ENCODE results near the gene ARHGAP6.

Gene ARHGAP6

DNA sequence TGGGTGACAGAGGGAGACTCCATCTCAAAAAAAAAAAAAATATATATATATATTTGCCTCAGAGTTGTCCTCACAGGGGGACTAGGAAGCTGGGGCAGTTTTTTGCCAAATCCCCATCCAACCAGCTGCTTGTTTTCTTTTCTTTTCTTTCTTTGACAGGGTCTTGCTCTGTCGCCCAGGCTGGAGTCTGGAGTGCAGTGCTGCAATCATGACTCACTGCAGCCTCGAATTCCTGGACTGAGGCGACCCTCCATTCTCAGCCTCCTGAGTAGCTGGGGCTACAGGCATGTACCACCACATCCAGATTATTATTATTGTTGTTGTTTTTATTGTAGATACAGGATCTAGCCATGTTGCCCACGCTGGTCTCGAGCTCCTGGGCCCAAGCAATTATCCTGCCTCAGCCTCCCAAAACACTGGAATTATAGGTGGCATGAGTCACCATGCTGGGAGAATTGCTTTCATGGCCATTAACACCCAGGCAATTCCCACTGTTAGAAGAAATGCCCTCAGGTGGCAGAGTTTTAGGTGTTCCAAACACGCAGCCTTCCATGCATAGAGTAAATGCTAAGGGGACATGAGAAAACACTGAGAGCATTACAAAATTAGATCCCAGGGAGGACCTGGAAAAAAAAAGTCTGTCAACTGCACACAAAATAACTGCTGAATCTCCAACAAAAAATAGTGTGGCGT, 98.0 kb downstream of the ARHGAP6 start:
- DNase-seq (ENCODE audit: low spot score): no peak

DNA sequence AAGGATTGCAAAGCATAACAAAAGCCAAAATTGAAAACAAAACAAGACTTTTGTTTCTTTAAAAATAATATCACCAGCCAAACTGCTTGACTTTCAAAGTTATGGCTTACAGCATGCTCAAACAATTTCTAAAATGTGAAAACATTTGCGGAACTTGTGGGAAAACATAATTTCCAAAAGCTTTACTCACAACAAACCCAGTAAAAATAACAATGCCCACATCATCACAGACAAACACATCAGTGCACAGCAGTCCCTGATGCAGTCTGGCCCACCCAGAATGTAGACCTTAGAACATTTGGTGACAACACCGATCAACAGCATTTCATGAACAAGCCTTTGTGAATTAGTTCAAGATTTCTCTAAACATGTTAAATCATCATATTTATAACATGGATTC, 98.9 kb downstream of the ARHGAP6 start:
- DNase-seq (ENCODE audit: low spot score): no peak

DNA sequence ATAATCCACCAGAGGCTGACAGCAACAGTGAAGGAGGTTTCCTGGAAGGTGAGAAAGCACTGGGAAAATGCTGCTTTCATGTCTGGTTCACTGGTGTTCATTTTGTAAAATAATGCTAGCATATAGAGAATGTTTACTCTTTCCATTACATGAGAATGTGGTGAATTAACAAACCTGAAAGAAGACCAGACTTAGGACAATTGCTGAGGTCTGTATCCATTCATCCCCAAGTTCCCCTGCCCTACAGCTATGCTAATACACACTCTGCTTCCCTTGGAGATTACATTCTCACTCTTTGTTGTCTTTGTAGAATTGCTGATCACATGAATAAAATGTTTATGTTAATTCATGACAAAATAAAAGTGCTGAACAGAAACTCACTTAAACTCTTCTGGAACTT, 99.5 kb downstream of the ARHGAP6 start:
- DNase-seq (ENCODE audit: low spot score): no peak

DNA sequence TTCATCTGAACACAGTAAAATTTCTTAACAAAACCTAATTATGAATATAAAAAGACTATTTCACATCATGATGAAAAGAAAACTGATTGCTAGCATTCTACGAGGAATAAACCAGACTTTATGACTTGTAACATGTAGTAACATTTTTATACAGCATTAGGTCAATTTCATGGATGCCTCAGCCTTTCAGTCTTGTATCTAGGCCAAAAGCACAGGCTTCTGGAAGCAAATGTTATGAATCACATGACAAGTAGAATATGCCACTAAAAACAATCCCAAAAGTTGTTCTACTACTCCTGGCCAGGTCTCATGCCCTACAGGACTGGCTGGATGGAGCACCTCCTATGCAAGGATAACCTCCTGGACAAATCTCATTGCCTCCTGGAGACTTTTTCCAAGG, 101.2 kb downstream of the ARHGAP6 start:
- DNase-seq (ENCODE audit: low spot score): no peak

DNA sequence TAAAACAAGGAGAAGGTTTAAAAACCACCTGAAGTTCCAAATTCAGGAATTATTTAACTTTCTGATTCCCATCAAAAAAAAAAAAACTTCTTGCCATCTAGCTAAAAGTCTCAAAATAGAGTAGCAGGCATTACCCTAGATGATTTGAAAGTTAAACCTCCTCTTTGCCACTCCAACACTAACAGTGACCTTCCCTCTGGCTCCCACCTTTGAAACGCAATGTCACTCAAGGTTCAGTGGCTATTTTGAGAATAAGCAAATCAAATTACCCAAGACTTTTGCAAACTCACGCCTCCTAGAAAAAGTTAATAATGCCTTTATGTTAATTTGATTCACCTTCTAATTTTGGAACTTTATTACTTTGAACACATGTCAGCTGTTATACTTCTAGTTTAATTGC, 103.2 kb downstream of the ARHGAP6 start:
- no peak for DNase-seq (ENCODE audit: low spot score)

DNA sequence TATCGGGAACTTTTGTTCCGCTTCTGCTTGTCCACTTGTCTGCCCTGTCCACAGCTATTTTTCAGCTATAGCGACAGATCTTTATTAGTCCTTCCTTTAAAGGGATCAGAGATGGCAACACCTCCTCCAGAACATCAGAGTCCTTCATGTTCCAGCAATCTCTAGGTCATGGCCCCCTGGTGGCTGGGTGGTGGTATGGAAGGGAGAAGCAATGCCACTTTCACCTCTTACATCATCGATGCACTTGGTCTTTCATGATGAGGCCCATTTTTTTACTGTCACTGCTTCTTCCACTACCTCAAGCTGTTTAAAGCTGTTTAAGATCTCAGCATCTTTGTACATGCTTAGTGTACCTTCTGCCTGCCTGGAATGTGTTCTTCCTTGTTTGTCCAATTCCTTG, 106.7 kb downstream of the ARHGAP6 start:
- peak; percentile 23 for DNase-seq (ENCODE audit: low spot score)

- peak; percentile 58 for DNase-seq (ENCODE audit: low spot score)
These were observed 108.6 kb downstream of the ARHGAP6 start for GRCh38 chrX:11557120-11557519.

DNA sequence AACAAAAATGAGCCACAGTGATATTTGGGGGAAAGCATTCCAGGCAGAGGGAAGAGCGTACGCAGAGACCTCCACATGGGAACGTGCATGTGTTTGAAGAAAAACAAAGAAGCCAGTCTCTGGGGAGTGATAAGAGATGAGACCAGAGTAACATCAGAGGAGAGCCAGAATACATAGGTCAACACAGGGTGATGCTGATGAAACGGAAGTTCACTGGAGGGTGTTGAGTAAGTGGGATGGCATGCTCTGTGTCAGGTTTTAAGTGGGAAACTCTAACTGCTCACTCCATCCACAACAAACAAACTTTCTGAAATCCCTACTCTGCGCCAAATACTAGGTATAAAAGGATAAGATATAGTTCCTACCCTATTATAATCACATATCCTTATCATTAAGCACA, 110.0 kb downstream of the ARHGAP6 start:
- DNase-seq (ENCODE audit: low spot score): no peak

DNA sequence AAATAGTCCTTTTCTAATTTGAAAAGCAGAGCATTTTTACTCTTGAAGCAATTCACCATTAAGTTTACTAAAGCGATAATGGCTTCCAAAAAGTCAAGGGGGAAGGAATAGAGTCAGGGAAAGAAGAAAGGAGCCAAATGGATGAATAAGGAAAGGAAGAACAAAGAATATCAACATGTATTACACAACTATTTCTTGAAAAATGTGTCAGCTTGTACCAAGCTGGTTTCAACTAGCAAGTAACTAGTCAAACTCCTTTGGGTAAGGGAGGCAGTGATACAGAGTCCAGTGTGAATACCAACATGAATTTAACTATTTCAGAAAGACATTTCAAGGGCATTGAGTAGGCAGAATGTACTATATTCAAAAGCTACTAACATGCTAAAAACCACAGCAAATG, 112.1 kb downstream of the ARHGAP6 start:
- no peak for DNase-seq (ENCODE audit: low spot score)

- DNase-seq (ENCODE audit: low spot score): no peak
These were observed 114.6 kb downstream of the ARHGAP6 start for GRCh38 chrX:11551151-11551550.

GRCh38 chrX:11546917-11547316, 118.8 kb downstream of the ARHGAP6 start:
- DNase-seq (ENCODE audit: low spot score): no peak

DNA sequence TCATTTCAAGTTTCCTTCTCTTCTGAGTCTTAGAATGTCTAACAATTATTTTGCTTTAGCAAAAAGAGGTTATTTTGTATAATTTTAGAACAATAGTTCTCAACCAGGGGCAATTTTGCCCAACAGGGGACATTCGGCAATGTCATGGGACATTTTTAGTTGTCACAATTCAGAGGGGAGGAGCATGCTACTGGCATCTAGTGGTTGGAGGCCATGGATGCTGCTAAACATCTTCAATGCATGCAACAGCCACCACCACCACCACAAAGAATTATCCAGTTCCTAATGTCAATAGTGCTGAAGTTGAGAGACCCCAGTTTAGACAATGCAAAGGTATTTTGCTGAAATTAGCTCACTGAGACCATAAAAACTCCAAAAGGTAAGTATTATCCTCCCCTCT, 122.5 kb downstream of the ARHGAP6 start:
- DNase-seq (ENCODE audit: low spot score): no peak

- DNase-seq (ENCODE audit: low spot score): no peak
These were observed 124.2 kb downstream of the ARHGAP6 start for GRCh38 chrX:11541510-11541909.

DNA sequence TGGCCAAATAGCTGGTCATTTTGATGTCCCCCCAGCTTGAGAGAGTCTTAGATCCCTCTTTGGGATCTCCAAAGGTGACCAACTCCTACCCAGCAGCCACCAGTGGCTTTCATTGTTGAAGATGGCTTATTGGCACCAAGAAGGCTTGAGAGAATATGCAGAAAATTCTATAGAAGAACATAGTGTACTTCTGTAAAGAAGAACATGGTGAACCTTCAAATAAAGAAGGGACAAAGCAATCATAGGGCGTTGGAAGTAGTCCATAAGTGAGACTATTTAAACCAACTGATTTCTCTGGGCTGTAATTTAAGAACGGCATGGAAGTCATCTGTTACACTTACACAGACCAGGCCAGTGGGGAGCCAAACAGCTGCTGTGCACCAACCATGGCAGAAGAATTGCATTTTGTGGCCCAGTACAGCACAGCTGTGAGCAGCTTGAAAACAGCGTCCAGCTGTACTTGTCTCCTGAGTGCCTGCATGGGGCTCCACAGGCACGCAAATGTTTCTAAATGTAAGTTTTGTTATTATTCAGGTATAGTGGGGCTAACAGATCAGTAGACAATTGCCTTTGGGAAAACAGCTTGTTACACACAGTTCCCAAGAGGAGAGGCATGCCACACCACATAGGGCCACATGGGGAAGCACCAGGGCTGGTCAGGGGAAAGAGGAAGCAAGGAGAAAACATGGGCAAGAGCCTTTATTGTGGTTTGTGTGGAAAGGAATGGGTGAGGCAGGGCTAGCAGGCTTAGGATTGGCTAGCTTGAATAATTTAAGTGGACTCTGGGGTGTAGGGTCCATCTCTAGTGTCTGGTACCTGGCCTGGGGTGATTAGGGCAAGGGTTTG, 125.0 kb downstream of the ARHGAP6 start:
- DNase-seq (ENCODE audit: low spot score): no peak

- no peak for DNase-seq (ENCODE audit: low spot score)
These were observed 128.6 kb downstream of the ARHGAP6 start for GRCh38 chrX:11537141-11537540.

DNA sequence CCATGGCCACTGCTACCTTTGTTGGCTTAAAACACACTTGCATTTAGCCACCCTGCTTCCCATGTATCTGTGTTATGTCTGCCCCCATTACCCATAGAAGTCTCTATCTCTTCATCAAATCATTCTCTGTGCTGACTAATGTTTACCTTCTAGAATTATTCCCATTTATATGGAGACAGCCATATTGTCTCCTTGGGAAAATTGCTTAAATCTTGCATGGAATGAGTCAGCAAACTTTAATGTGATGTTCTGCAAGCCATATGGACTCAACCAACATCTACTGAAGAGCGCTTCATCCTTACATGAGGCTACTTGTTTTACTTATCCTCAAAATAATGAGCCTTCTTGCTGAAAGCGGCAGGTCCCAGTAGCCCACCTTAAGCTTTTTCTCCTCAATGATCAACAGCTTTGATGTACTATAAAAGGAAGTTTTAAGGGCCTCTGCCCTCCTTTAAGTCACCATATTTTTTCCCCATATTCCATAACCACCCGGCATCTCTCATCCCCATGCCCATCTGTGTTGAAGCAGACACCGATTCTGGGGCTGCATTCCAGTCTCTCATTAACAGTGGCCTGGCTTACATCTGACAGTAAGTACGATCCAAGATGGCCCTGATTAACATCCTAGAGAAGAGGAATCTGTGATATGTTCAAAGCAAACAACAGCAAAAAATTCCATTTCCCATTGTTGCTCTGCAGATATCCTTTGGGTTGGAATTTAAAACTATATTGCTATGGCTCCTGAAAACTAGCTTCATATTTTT, 130.4 kb downstream of the ARHGAP6 start:
- DNase-seq (ENCODE audit: low spot score): no peak

DNA sequence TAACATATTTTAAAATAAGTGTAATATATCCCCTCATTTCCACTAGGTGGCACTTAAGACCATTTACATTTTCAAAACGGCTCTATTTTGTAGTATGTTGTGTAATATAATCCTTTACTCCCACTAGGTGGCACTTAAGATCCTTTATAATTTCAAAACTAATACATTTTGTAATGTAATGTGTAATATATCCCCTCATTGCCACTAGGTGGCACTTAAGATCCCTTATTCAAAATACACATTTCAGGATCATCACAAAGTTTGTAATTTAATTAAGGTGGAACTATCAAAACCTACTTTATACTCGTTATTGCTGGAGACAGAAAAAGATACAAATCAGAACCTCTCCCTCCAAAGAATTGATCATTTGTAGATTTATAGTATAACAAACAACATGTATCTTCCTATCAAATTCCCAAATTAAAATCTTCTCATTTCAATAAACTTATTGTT, 132.5 kb downstream of the ARHGAP6 start:
- DNase-seq (ENCODE audit: low spot score): peak; percentile 55

DNA sequence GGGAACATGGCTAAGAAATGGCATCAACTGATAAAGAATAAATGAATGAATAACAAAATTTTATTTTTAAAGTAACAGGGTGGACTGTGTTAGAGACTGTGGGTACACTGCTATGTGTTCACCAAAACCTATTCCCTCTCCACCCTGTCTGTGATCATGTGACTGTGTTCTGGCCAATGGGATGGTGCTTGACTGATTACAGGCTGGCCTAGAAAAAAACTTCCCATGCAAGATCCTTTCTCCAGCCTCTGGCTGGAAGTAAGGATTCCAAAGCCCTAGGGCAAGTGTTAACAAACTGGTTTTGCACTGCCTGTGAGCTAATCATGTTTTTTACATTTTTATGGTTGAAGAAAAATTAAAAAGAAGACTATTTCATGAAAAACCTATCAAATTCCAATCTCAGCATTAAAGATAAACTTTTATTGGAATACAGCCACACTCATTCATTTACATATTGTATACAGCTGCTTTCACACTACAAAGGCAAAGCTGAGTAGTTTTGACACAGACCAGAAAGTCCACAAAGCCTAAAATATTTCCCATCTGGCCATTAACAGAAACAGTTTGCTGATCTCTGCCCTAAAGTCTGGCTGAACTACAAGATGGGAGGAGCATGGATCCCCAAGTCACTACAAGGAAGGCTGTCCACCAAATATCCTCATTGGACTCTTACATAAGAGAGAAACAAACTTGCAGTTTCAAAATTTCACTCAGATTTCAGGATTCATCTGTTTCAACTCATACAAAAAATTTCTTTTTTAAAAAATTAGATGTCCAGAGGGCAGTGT, 133.2 kb downstream of the ARHGAP6 start:
- no peak for DNase-seq (ENCODE audit: low spot score)

DNA sequence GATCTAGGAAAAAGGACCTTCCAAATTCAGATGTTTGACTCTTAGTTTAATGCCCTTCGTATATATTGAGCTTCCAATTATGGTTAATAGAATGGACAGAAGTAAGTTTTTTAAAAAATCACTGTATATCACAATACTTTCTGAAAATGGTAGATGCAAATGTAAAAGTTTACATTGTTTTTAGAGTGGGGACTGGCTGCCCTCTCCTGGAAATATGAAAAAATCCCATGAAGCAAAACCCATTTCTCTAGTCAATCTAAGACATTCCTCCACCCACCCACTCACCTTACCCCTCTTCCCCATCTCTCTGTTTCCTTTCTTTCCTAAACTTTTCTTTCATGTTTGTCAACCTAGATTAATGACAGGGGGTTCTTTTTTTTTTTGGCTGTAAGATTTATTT, 134.5 kb downstream of the ARHGAP6 start:
- DNase-seq (ENCODE audit: low spot score): no peak

GRCh38 chrX:11530621-11531020, 135.1 kb downstream of the ARHGAP6 start:
- no peak for DNase-seq (ENCODE audit: low spot score)

DNA sequence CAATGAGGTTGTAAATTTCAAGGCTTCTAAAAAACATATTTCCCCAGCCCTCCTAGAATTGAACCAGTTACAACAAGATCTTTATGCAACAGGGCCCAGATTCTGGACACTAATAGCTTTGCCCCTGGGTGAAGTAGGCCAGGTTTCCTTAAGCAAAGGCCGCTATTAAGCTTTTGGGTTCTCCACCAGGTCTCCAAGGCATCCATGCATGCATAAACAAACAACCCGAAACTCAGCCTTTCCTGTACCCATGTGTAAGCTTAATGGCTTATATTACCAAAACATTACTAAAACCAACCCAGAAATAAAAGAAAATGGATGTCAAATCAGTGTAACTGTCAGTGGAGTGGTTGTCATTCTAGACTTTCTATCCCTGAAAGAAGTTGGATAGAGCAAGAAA, 137.1 kb downstream of the ARHGAP6 start:
- DNase-seq (ENCODE audit: low spot score): no peak

DNA sequence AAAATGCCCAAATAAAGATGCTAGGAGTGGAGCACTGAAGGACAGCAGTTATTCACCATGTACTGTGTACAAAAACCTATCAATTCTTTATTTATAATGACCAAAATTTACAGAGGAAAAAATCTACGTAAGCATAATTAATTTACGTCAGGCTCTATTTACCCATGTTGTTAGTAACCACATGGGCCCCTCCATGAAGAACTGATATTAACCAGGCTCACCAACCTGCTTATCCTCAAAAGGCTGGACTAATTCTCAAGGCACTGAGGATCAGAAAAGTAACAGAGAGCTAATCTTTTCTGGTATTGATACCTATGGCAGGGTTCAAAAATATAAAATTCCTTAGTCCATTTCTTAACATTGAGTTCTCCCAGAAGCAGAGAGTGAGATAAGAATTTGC, 140.0 kb downstream of the ARHGAP6 start:
- no peak for DNase-seq (ENCODE audit: low spot score)
